ENCODE results near the gene ROPN1B.
"Not testable (repeated sequence)": the region's sequence is repeated elsewhere in the genome, so short reads cannot be mapped to it uniquely, and the experiment has no call there.

GRCh38 chr3:125977104-125977503 lies 8.1 kb downstream of the ROPN1B start:
- TF ChIP-seq, protein P1, sequence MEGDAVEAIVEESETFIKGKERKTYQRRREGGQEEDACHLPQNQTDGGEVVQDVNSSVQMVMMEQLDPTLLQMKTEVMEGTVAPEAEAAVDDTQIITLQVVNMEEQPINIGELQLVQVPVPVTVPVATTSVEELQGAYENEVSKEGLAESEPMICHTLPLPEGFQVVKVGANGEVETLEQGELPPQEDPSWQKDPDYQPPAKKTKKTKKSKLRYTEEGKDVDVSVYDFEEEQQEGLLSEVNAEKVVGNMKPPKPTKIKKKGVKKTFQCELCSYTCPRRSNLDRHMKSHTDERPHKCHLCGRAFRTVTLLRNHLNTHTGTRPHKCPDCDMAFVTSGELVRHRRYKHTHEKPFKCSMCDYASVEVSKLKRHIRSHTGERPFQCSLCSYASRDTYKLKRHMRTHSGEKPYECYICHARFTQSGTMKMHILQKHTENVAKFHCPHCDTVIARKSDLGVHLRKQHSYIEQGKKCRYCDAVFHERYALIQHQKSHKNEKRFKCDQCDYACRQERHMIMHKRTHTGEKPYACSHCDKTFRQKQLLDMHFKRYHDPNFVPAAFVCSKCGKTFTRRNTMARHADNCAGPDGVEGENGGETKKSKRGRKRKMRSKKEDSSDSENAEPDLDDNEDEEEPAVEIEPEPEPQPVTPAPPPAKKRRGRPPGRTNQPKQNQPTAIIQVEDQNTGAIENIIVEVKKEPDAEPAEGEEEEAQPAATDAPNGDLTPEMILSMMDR (IDR thresholded peaks at IDR 0.05), result not testable (repeated sequence)
- not testable (repeated sequence) for TF ChIP-seq POLR2A (IDR thresholded peaks at IDR 0.05)

All from esophagus squamous epithelium (tissue), 4 donors.